Cardiac muscle cell (in vitro differentiated cells and primary cell): ENCODE results near the gene SLC22A8. TPM values are rescaled to one million over a fixed set of nuclear protein-coding genes. Genes with fewer than 3 reads are reported as not detected.
"Not testable (repeated sequence)": the region's sequence is repeated elsewhere in the genome, so short reads cannot be mapped to it uniquely, and the experiment has no call there.

Experiments
- DNase-seq, 2 donors: peaks; one replicate each; pipeline versions ENCODE4 v3.0.0 to v3.0.0-alpha.2; 2010 to 2017; ENCODE audit warnings: low read depth in 1 of 2, low spot score in 1 of 2
- H3K27ac ChIP-seq: fragments of 200-600 bp; sonication (generic); 2 replicates; pipeline ENCODE4 v1.5.1; 2016
- H3K27me3 ChIP-seq: fragments of 200-600 bp; sonication (generic); 2 replicates; pipeline ENCODE4 v1.6.0; 2016; ENCODE audit warnings: control low read depth
- H3K36me3 ChIP-seq: fragments of 200-600 bp; sonication (generic); 2 replicates; pipeline ENCODE4 v1.5.1; 2016; ENCODE audit warnings: control low read depth
- H3K4me1 ChIP-seq: fragments of 200-600 bp; sonication (generic); 2 replicates; pipeline ENCODE4 v1.8.1; 2017; ENCODE audit warnings: low read depth, mild to moderate bottlenecking, mixed run types
- H3K4me3 ChIP-seq: fragments of 200-600 bp; sonication (generic); 2 replicates; pipeline ENCODE4 v1.5.1; 2016; ENCODE audit warnings: mild to moderate bottlenecking
- H3K9me3 ChIP-seq: fragments of 200-600 bp; sonication (generic); 2 replicates; pipeline ENCODE4 v1.5.1; 2017; ENCODE audit warnings: low read depth, mild to moderate bottlenecking, control low read depth
- CTCF ChIP-seq: IDR thresholded peaks from 2 replicates; pipeline ENCODE4 v1.5.1; 2012; ENCODE audit warnings: low read depth, mild to moderate bottlenecking, low read length
- polyA plus RNA-seq: library from polyadenylated mRNA; unstranded; fragments of >200 nt; fragmentation: Nextera tagmentation; extraction: Ambion mirVana; gene quantifications from 2 replicates; pipeline ENCODE4 v1.2.1, GENCODE V29; 2016
- total RNA-seq: library from RNA; depleted of rRNA; stranded (reverse); fragments of >200 nt; gene quantifications from 2 replicates; pipeline ENCODE4 v1.2.3, GENCODE V29; 2016

SLC22A8 gene
- total RNA-seq (not detected in 2 replicates), polyA plus RNA-seq (0.22 TPM in 1 of 2 replicates, not detected in the other)

GRCh38 chr11:63015521-63016215, at the start of gene SLC22A8:
Gene SLC22A8 (minus strand): TSS chr11:63015841. CDS start chr11:63014958, 883 bp downstream.
- Histone ChIP-seq H3K27me3 (no peaks in the 10 kb centered on the region), H3K4me1 (peaks cover 5% of the 10 kb centered on the region), H3K36me3 (no peaks in the 10 kb centered on the region), H3K9me3 (no peaks in the 10 kb centered on the region), H3K27ac (no peak within 1 kb of the TSS), H3K4me3 (no peak within 1 kb of the TSS)
- no peak for TF ChIP-seq CTCF
- no peak for DNase-seq

- not testable (repeated sequence) for H3K27ac ChIP-seq, DNase-seq, H3K9me3 ChIP-seq, H3K27me3 ChIP-seq, H3K4me1 ChIP-seq, H3K36me3 ChIP-seq, H3K4me3 ChIP-seq
Observed at GRCh38 chr11:63046203-63046602, 30.6 kb upstream of the SLC22A8 start.

GRCh38 chr11:63042596-63042995, 27.0 kb upstream of the SLC22A8 start:
- no peak for DNase-seq
- TF ChIP-seq CTCF, result no peak

GRCh38 chr11:63032457-63032856, 16.8 kb upstream of the SLC22A8 start:
- TF ChIP-seq CTCF, result no peak
- DNase-seq, result no peak
- no peak overlapping the region for H3K27ac ChIP-seq
- no peaks in the 10 kb centered on the region for H3K36me3 ChIP-seq
- H3K9me3 ChIP-seq, result no peaks in the 10 kb centered on the region
- no peak overlapping the region for H3K4me3 ChIP-seq
- H3K4me1 ChIP-seq, result no peaks in the 10 kb centered on the region
- no peaks in the 10 kb centered on the region for H3K27me3 ChIP-seq

More at GRCh38 chr11:63042596-63042995, 27.0 kb upstream of the SLC22A8 start:
- no peaks in the 10 kb centered on the region for H3K36me3 ChIP-seq
- no peak overlapping the region for H3K4me3 ChIP-seq
- H3K9me3 ChIP-seq, result no peaks in the 10 kb centered on the region
- H3K4me1 ChIP-seq, result no peaks in the 10 kb centered on the region
- H3K27me3 ChIP-seq, result no peaks in the 10 kb centered on the region
- no peak overlapping the region for H3K27ac ChIP-seq

- no peak overlapping the region for H3K27ac ChIP-seq
- H3K36me3 ChIP-seq, result no peaks in the 10 kb centered on the region
- peaks cover 12% of the 10 kb centered on the region for H3K4me1 ChIP-seq
- TF ChIP-seq CTCF, result peak; percentile 100
- no peak overlapping the region for H3K4me3 ChIP-seq
- DNase-seq, result peak; percentile 82 to 87
- no peaks in the 10 kb centered on the region for H3K27me3 ChIP-seq
- no peaks in the 10 kb centered on the region for H3K9me3 ChIP-seq
Observed at GRCh38 chr11:63023841-63024648, 8.4 kb upstream of the SLC22A8 start.
